K562 (cell line): ENCODE data around the gene R3HDM2. TPM values are rescaled to one million over a fixed set of nuclear protein-coding genes. Genes with fewer than 3 reads are reported as not detected.

ENCODE experiments used
- HOXB6 ChIP-seq: fragments of 250-450 bp; sonication (Bioruptor Pico); IDR thresholded peaks from 2 replicates; pipeline ENCODE4 v1.5.1; 2022; ENCODE audit warnings: mild to moderate bottlenecking, borderline replicate concordance
- ILK ChIP-seq: fragments of 450-650 bp; IDR thresholded peaks from 2 replicates; pipeline ENCODE4 v1.6.1; 2016; ENCODE audit warnings: missing genetic modification characterization, low read depth, mild to moderate bottlenecking, missing compliant biosample characterization, moderate library complexity, borderline replicate concordance
- KDM2B ChIP-seq: fragments of 250-450 bp; sonication (Bioruptor Pico); IDR thresholded peaks from 2 replicates; pipeline ENCODE4 v1.8.0; 2021; ENCODE audit warnings: mild to moderate bottlenecking, moderate library complexity
- L3MBTL2 ChIP-seq: fragments of 450-650 bp; IDR thresholded peaks from 2 replicates; pipeline ENCODE4 v1.6.1; 2016; ENCODE audit warnings: mild to moderate bottlenecking, moderate library complexity
- SIN3A ChIP-seq, 2 experiments: fragments of 150-350 bp in 1 of 2; IDR thresholded peaks; 2 replicates each; pipeline ENCODE4 v1.6.1; 2011 to 2016; ENCODE audit warnings: borderline replicate concordance in 2 of 2, low read depth in 2 of 2, low read length in 2 of 2, mild to moderate bottlenecking in 2 of 2, moderate library complexity in 2 of 2; ENCODE audit not compliant: control insufficient read depth in 1 of 2
- XRCC4 ChIP-seq: IDR thresholded peaks from one replicate; pipeline ENCODE4 v1.6.1; 2011; ENCODE audit not compliant: insufficient read depth, insufficient read length; ENCODE audit errors: extremely low read depth
- ZNF511 ChIP-seq: sonication (generic); formaldehyde crosslinking; IDR thresholded peaks from 2 replicates; pipeline ENCODE4 v1.8.0; 2022; ENCODE audit warnings: mild to moderate bottlenecking, missing genetic modification reagents
- polyA plus RNA-seq, 8 experiments: library from polyadenylated mRNA; depleted of rRNA in 4 of 8; stranded (reverse) in 5 of 8; unstranded in 3 of 8; fragments of >200 nt; fragmentation: Nextera tagmentation in 2 of 8; fragmentation: Illumina TruSeq in 1 of 8; extraction: Ambion mirVana in 2 of 8; extraction: Trizol in 1 of 8; gene quantifications; 2 replicates each; pipeline versions ENCODE4 v1.2.1 to v1.2.3, GENCODE V29; 2011 to 2014; ENCODE audit warnings: inconsistent platforms in 1 of 8, missing spikeins in 1 of 8
- total RNA-seq, 7 experiments: library from RNA; depleted of rRNA in 6 of 7; stranded (reverse); fragments of >200 nt in 6 of 7; fragmentation: Illumina TruSeq in 2 of 7; extraction: Trizol in 2 of 7; gene quantifications; 2 replicates each; pipeline versions ENCODE4 v1.2.1 to v1.2.3, GENCODE V29; 2011 to 2021; ENCODE audit warnings: low replicate concordance in 1 of 7
- TF ChIP-seq, protein P1 (sequence below), 2 experiments: fragments of 450-650 bp; formaldehyde crosslinking in 1 of 2; IDR thresholded peaks; 2 replicates each; pipeline versions ENCODE4 v1.4.0 to v1.6.1; 2014 to 2020; ENCODE audit warnings: mild to moderate bottlenecking in 2 of 2, borderline replicate concordance in 1 of 2, low read depth in 1 of 2
- TF ChIP-seq, protein P2 (sequence below): fragments of 250-450 bp; sonication (Bioruptor Pico); IDR thresholded peaks from 2 replicates; pipeline ENCODE4 v1.5.0; 2021
- TF ChIP-seq, protein P3 (sequence below): IDR thresholded peaks from 2 replicates; pipeline ENCODE4 v1.6.1; 2012; ENCODE audit warnings: low read depth, low read length, improper control_type of control experiment, borderline replicate concordance

The R3HDM2 gene
- total and polyA plus RNA-seq, 9 of the 15 experiments (the other 6 are each of a cell fraction or from before 2014, with no cell fraction given): 3.3 to 18.8 (median 9.0) TPM

GRCh38 chr12:57240066-57240921, 190.5 kb downstream of the R3HDM2 start (continued):
- TF ChIP-seq, protein P1, sequence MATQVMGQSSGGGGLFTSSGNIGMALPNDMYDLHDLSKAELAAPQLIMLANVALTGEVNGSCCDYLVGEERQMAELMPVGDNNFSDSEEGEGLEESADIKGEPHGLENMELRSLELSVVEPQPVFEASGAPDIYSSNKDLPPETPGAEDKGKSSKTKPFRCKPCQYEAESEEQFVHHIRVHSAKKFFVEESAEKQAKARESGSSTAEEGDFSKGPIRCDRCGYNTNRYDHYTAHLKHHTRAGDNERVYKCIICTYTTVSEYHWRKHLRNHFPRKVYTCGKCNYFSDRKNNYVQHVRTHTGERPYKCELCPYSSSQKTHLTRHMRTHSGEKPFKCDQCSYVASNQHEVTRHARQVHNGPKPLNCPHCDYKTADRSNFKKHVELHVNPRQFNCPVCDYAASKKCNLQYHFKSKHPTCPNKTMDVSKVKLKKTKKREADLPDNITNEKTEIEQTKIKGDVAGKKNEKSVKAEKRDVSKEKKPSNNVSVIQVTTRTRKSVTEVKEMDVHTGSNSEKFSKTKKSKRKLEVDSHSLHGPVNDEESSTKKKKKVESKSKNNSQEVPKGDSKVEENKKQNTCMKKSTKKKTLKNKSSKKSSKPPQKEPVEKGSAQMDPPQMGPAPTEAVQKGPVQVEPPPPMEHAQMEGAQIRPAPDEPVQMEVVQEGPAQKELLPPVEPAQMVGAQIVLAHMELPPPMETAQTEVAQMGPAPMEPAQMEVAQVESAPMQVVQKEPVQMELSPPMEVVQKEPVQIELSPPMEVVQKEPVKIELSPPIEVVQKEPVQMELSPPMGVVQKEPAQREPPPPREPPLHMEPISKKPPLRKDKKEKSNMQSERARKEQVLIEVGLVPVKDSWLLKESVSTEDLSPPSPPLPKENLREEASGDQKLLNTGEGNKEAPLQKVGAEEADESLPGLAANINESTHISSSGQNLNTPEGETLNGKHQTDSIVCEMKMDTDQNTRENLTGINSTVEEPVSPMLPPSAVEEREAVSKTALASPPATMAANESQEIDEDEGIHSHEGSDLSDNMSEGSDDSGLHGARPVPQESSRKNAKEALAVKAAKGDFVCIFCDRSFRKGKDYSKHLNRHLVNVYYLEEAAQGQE (IDR thresholded peaks at IDR 0.05; ENCODE audit: borderline replicate concordance): no peak
- TF ChIP-seq, protein P1 (CRISPR knock-in tag; IDR thresholded peaks at IDR 0.05; ENCODE audit: low read depth): no peak
- TF ChIP-seq, protein P2, sequence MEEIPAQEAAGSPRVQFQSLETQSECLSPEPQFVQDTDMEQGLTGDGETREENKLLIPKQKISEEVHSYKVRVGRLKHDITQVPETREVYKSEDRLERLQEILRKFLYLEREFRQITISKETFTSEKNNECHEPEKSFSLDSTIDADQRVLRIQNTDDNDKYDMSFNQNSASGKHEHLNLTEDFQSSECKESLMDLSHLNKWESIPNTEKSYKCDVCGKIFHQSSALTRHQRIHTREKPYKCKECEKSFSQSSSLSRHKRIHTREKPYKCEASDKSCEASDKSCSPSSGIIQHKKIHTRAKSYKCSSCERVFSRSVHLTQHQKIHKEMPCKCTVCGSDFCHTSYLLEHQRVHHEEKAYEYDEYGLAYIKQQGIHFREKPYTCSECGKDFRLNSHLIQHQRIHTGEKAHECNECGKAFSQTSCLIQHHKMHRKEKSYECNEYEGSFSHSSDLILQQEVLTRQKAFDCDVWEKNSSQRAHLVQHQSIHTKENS (CRISPR knock-in tag): no peak
- TF ChIP-seq KDM2B (CRISPR knock-in tag): 0 out of 2 replicates have a peak, but pooled peaks have one; percentile 38
- no peak for TF ChIP-seq XRCC4
- TF ChIP-seq ZNF511: no peak
- peak in 1 of 2 experiments; percentile 34; a peak in 1 of 4 replicates for TF ChIP-seq SIN3A (IDR thresholded peaks at IDR 0.05; ENCODE audit: borderline replicate concordance in 2 of 2, control insufficient read depth in 1 of 2, low read depth in 2 of 2, low read length in 2 of 2)
- TF ChIP-seq ILK (tag): no peak
- peak; percentile 86 for TF ChIP-seq L3MBTL2
- TF ChIP-seq HOXB6 (CRISPR knock-in tag): no peak
- TF ChIP-seq, protein P3, sequence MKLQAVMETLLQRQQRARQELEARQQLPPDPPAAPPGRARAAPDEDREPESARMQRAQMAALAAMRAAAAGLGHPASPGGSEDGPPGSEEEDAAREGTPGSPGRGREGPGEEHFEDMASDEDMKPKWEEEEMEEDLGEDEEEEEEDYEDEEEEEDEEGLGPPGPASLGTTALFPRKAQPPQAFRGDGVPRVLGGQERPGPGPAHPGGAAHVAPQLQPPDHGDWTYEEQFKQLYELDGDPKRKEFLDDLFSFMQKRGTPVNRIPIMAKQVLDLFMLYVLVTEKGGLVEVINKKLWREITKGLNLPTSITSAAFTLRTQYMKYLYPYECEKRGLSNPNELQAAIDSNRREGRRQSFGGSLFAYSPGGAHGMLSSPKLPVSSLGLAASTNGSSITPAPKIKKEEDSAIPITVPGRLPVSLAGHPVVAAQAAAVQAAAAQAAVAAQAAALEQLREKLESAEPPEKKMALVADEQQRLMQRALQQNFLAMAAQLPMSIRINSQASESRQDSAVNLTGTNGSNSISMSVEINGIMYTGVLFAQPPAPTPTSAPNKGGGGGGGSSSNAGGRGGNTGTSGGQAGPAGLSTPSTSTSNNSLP: no peak
